H9 (cell line): ENCODE results near the gene UMAD1. TPM values are rescaled to one million over a fixed set of nuclear protein-coding genes. Genes with fewer than 3 reads are reported as not detected.

Experiments used
- DNase-seq: peaks from one replicate; pipeline ENCODE4 v3.0.0-alpha.2; 2017
- H2AFZ ChIP-seq: one replicate; pipeline ENCODE4 v1.6.1; 2013; ENCODE audit warnings: mild to moderate bottlenecking, low read length, control low read depth, moderate library complexity
- H2AK5ac ChIP-seq: 2 replicates; pipeline ENCODE4 v1.6.1; 2013; ENCODE audit warnings: low read length, control low read depth, mixed read lengths; ENCODE audit not compliant: insufficient read length
- H2BK120ac ChIP-seq: one replicate; pipeline ENCODE4 v1.6.1; 2013; ENCODE audit warnings: low read depth, mild to moderate bottlenecking, low read length, control low read depth, inconsistent platforms; ENCODE audit not compliant: poor library complexity, severe bottlenecking
- H2BK12ac ChIP-seq: 2 replicates; pipeline ENCODE4 v1.6.1; 2013; ENCODE audit warnings: low read length, control low read depth, mixed read lengths, low read depth; ENCODE audit not compliant: insufficient read length
- H2BK15ac ChIP-seq: 2 replicates; pipeline ENCODE4 v1.6.1; 2013; ENCODE audit warnings: low read depth, low read length, control low read depth
- H2BK20ac ChIP-seq: one replicate; pipeline ENCODE4 v1.6.1; 2013; ENCODE audit warnings: low read depth, mild to moderate bottlenecking, low read length, control low read depth, inconsistent platforms; ENCODE audit not compliant: poor library complexity, severe bottlenecking
- H2BK5ac ChIP-seq: 2 replicates; pipeline ENCODE4 v1.6.1; 2013; ENCODE audit warnings: low read length, control low read depth, mixed read lengths; ENCODE audit not compliant: insufficient read length
- H3K14ac ChIP-seq: 2 replicates; pipeline ENCODE4 v1.6.1; 2013; ENCODE audit warnings: low read length, control low read depth; ENCODE audit not compliant: insufficient read depth
- H3K18ac ChIP-seq: 2 replicates; pipeline ENCODE4 v1.6.1; 2013; ENCODE audit warnings: low read depth, mild to moderate bottlenecking, mixed read lengths, low read length, control low read depth; ENCODE audit not compliant: insufficient read length
- H3K23ac ChIP-seq: 2 replicates; pipeline ENCODE4 v1.6.1; 2013; ENCODE audit warnings: low read length, control low read depth, mixed read lengths, low read depth; ENCODE audit not compliant: insufficient read length
- H3K23me2 ChIP-seq: 2 replicates; pipeline ENCODE4 v1.6.1; 2013; ENCODE audit warnings: low read depth, mild to moderate bottlenecking, mixed read lengths, low read length, control low read depth; ENCODE audit not compliant: insufficient read length, poor library complexity, severe bottlenecking
- H3K27ac ChIP-seq: 2 replicates; pipeline ENCODE4 v1.5.1; 2013; ENCODE audit warnings: low read length, control low read depth, mixed read lengths, low read depth; ENCODE audit not compliant: insufficient read length
- H3K27me3 ChIP-seq: 2 replicates; pipeline ENCODE4 v1.6.1; 2013; ENCODE audit warnings: low read length, control low read depth, inconsistent platforms; ENCODE audit not compliant: insufficient read depth
- H3K4ac ChIP-seq: 2 replicates; pipeline ENCODE4 v1.6.1; 2013; ENCODE audit warnings: low read depth, mild to moderate bottlenecking, control low read depth, inconsistent platforms, low read length, moderate library complexity
- H3K4me1 ChIP-seq: 2 replicates; pipeline ENCODE4 v1.6.1; 2013; ENCODE audit warnings: low read length, control low read depth, inconsistent platforms; ENCODE audit not compliant: insufficient read depth
- H3K4me2 ChIP-seq: 2 replicates; pipeline ENCODE4 v1.6.1; 2013; ENCODE audit warnings: low read length, control low read depth, mixed read lengths; ENCODE audit not compliant: insufficient read length, insufficient read depth
- H3K56ac ChIP-seq: 2 replicates; pipeline ENCODE4 v1.6.1; 2013; ENCODE audit warnings: low read depth, mild to moderate bottlenecking, mixed read lengths, low read length, control low read depth; ENCODE audit not compliant: insufficient read length
- H3K79me1 ChIP-seq: 2 replicates; pipeline ENCODE4 v1.6.1; 2013; ENCODE audit warnings: low read depth, mild to moderate bottlenecking, moderate library complexity, low read length, control low read depth, inconsistent platforms; ENCODE audit not compliant: insufficient read depth, poor library complexity, severe bottlenecking
- H3K79me2 ChIP-seq: 2 replicates; pipeline ENCODE4 v1.6.1; 2013; ENCODE audit warnings: low read length, control low read depth, inconsistent platforms; ENCODE audit not compliant: insufficient read depth
- H3K9ac ChIP-seq: 2 replicates; pipeline ENCODE4 v1.6.1; 2013; ENCODE audit warnings: low read length, control low read depth, mixed read lengths; ENCODE audit not compliant: insufficient read length; ENCODE audit errors: extremely low read depth
- H3K9me3 ChIP-seq: one replicate; pipeline ENCODE4 v1.6.1; 2013; ENCODE audit warnings: low read depth, low read length, inconsistent platforms; ENCODE audit not compliant: control insufficient read depth
- H3T11ph ChIP-seq: one replicate; pipeline ENCODE4 v1.6.1; 2013; ENCODE audit warnings: mild to moderate bottlenecking, low read length, control low read depth, inconsistent platforms
- H4K20me1 ChIP-seq: one replicate; pipeline ENCODE4 v1.6.1; 2013; ENCODE audit not compliant: control insufficient read depth, insufficient read length, insufficient read depth
- H4K5ac ChIP-seq: 2 replicates; pipeline ENCODE4 v1.6.1; 2013; ENCODE audit warnings: low read depth, mild to moderate bottlenecking, mixed read lengths, low read length, control low read depth; ENCODE audit not compliant: insufficient read length
- H4K8ac ChIP-seq: replicated peaks from 2 replicates; pipeline ENCODE4 v1.6.1; 2013; ENCODE audit warnings: low read length, control low read depth, mixed read lengths, low read depth; ENCODE audit not compliant: insufficient read length
- H4K91ac ChIP-seq: 2 replicates; pipeline ENCODE4 v1.6.1; 2013; ENCODE audit warnings: low read depth, mild to moderate bottlenecking, moderate library complexity, mixed read lengths, low read length, control low read depth; ENCODE audit not compliant: insufficient read length
- H3K27ac Mint-ChIP-seq, 3 experiments: 2 replicates in 2 of 3; 3 replicates in 1 of 3; pipeline ENCODE4 v1.8.0; 2020 to 2021; ENCODE audit warnings: mixed read lengths in 3 of 3, mild to moderate bottlenecking in 1 of 3, moderate library complexity in 1 of 3
- H3K27me3 Mint-ChIP-seq: 2 replicates; pipeline ENCODE4 v1.8.0; 2021; ENCODE audit warnings: low read depth, mild to moderate bottlenecking, moderate library complexity, mixed read lengths
- H3K36me3 Mint-ChIP-seq, 3 experiments: 2 replicates in 2 of 3; 3 replicates in 1 of 3; pipeline ENCODE4 v1.8.0; 2020 to 2021; ENCODE audit warnings: low read depth in 3 of 3, mixed read lengths in 3 of 3; ENCODE audit not compliant: insufficient read depth in 1 of 3
- H3K4me1 Mint-ChIP-seq, 2 experiments: 2 replicates each; pipeline ENCODE4 v1.8.0; 2020; ENCODE audit warnings: mixed read lengths in 2 of 2
- H3K4me3 Mint-ChIP-seq, 2 experiments: 2 replicates in 1 of 2; 3 replicates in 1 of 2; pipeline ENCODE4 v1.8.0; 2020 to 2021; ENCODE audit warnings: mild to moderate bottlenecking in 2 of 2, mixed read lengths in 2 of 2, moderate library complexity in 1 of 2
- H3K9me3 Mint-ChIP-seq, 2 experiments: 2 replicates in 1 of 2; 3 replicates in 1 of 2; pipeline ENCODE4 v1.8.0; 2020; ENCODE audit warnings: mild to moderate bottlenecking in 2 of 2, mixed read lengths in 2 of 2, moderate library complexity in 1 of 2
- WGBS: extraction: QIAGEN DNeasy Blood & Tissue Kit; methylation state at CpG from one replicate; pipeline ENCODE4 v1.1.7; 2013; ENCODE audit warnings: missing lambda C conversion rate, low lambda C conversion rate, mixed read lengths; ENCODE audit not compliant: insufficient read length; ENCODE audit errors: extremely low coverage; 5-methylcytosine and 5-hydroxymethylcytosine counted together
- total RNA-seq: library from RNA; stranded (reverse); gene quantifications from 2 replicates; pipeline ENCODE4 v1.2.1, GENCODE V29; 2021
- TF ChIP-seq, protein P1 (sequence below): fragments of 200-600 bp; sonication (generic); conservative IDR thresholded peaks from 3 replicates; pipeline ENCODE4 v1.8.0; 2021; ENCODE audit warnings: antibody characterized with exemption, mild to moderate bottlenecking

Gene UMAD1
- total RNA-seq, 1 experiment from 2014 or later, result 8.9 TPM

DNA sequence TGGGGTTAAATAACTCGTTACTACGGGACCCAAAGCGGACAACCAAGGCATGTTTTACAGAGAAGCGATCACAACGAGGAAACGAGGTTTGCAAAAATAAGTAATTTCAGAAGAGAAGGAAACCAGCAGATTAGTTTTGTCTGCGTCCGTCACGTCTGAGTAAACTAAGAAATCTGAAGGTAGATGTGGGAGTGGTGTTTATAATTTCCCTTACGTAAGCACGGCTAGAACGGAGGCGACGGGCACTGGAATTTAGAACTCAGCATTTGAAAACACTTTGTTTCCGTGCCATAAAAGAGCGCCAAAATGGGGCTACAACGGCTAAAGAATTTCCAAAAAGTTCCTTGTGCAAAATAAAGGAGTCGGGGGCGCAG, 718 bp upstream of the UMAD1 start:
- peak overlapping the region; percentile 99 for H3K27ac Mint-ChIP-seq

More for the DNA sequence above, 718 bp upstream of the UMAD1 start:
- Histone ChIP-seq H2AFZ (no peak overlapping the region), H3K4me1 (peaks cover 2% of the 10 kb centered on the region; the same call in 1 of the 2 replicates), H3K23me2 (peaks cover 13% of the 10 kb centered on the region), H3K56ac (no peak overlapping the region), H3K18ac (peak overlapping the region; percentile 69), H2BK120ac (no peak overlapping the region), H2BK12ac (no peak overlapping the region), H2AK5ac (no peak overlapping the region), H3T11ph (no peak overlapping the region), H3K4ac (no peak overlapping the region), H3K14ac (peak overlapping the region; percentile 89; the same call in 1 of the 2 replicates), H3K23ac (no peak overlapping the region), H3K79me2 (no peaks in the 10 kb centered on the region; the same call in 1 of the 2 replicates), H3K27me3 (no peaks in the 10 kb centered on the region), H3K4me2 (peak overlapping the region; percentile 81), H2BK15ac (no peak overlapping the region), H4K5ac (peak overlapping the region; percentile 41), H4K91ac (no peak overlapping the region), H3K27ac (no peak overlapping the region), H2BK20ac (no peak overlapping the region), H4K20me1 (no peaks in the 10 kb centered on the region), H3K79me1 (peaks cover 3% of the 10 kb centered on the region), H3K9me3 (no peaks in the 10 kb centered on the region), H2BK5ac (peak overlapping the region; percentile 43), H3K9ac (peak overlapping the region; percentile 87), H4K8ac (no peak overlapping the region)
- DNase-seq, result no peak
- Mint-ChIP-seq H3K4me1 (peaks cover 20 to 27% of the 10 kb centered on the region in 2 experiments), H3K36me3 (peaks cover 3 to 20% (median 17%) of the 10 kb centered on the region in 3 experiments; a peak in 5 of 7 replicates), H3K27me3 (no peaks in the 10 kb centered on the region), H3K4me3 (peak overlapping the region; percentile 96 to 99), H3K9me3 (no peaks in the 10 kb centered on the region; a peak in 1 of 5 replicates)
- no CpG with 5 or more reads among the region's 19 CpGs for WGBS
- TF ChIP-seq, protein P1, sequence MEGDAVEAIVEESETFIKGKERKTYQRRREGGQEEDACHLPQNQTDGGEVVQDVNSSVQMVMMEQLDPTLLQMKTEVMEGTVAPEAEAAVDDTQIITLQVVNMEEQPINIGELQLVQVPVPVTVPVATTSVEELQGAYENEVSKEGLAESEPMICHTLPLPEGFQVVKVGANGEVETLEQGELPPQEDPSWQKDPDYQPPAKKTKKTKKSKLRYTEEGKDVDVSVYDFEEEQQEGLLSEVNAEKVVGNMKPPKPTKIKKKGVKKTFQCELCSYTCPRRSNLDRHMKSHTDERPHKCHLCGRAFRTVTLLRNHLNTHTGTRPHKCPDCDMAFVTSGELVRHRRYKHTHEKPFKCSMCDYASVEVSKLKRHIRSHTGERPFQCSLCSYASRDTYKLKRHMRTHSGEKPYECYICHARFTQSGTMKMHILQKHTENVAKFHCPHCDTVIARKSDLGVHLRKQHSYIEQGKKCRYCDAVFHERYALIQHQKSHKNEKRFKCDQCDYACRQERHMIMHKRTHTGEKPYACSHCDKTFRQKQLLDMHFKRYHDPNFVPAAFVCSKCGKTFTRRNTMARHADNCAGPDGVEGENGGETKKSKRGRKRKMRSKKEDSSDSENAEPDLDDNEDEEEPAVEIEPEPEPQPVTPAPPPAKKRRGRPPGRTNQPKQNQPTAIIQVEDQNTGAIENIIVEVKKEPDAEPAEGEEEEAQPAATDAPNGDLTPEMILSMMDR, result no peak
